HEK293 (cell line): ENCODE measurements around the gene MAPT.

Experiments
- CTCF ChIA-PET: fragments of 350-600 bp; formaldehyde crosslinking; extraction: SDS; loops from one replicate; lab custom pipeline; 2021; ENCODE audit warnings: antibody characterized with exemption; lab: Yijun Ruan, JAX
- POLR2A ChIA-PET: fragments of 300-600 bp; formaldehyde crosslinking; extraction: SDS; loops from one replicate; lab custom pipeline; 2020; ENCODE audit warnings: antibody characterized with exemption, inconsistent platforms; lab: Yijun Ruan, JAX
- H3K27ac ChIP-seq: fragments of 200-500 bp; sonication (Bioruptor generic); 2 replicates; pipeline ENCODE4 v1.5.1; 2014; ENCODE audit warnings: low read depth, low read length, control low read depth, inconsistent platforms; ENCODE audit errors: extremely low read depth
- H3K36me3 ChIP-seq, 2 experiments: fragments of 200-500 bp in 1 of 2; sonication (Bioruptor generic) in 1 of 2; 1 replicate in 1 of 2; 2 replicates in 1 of 2; pipeline ENCODE4 v1.5.1; 2014 to 2017; ENCODE audit warnings: inconsistent platforms in 2 of 2, low read length in 2 of 2; ENCODE audit not compliant: control insufficient read depth in 2 of 2, insufficient read depth in 1 of 2
- H3K4me1 ChIP-seq: fragments of 200-500 bp; sonication (Bioruptor generic); 2 replicates; pipeline ENCODE4 v1.5.1; 2014; ENCODE audit warnings: mild to moderate bottlenecking, low read length, inconsistent platforms; ENCODE audit not compliant: control insufficient read depth, insufficient read depth
- H3K4me3 ChIP-seq: 2 replicates; pipeline ENCODE4 v1.5.1; 2011; ENCODE audit warnings: low read depth, mild to moderate bottlenecking, control low read depth, low read length, moderate library complexity
- H3K9me3 ChIP-seq: fragments of 200-500 bp; sonication (Bioruptor generic); 2 replicates; pipeline ENCODE4 v1.5.1; 2014; ENCODE audit warnings: low read depth, low read length, inconsistent platforms; ENCODE audit not compliant: control insufficient read depth, insufficient read depth
- BCL11A ChIP-seq: fragments of 450-650 bp; formaldehyde crosslinking; IDR thresholded peaks from 2 replicates; pipeline ENCODE4 v1.5.1; 2016; ENCODE audit warnings: low read depth, missing biosample characterization, missing genetic modification characterization
- GLI2 ChIP-seq: fragments of 450-650 bp; formaldehyde crosslinking; IDR thresholded peaks from 2 replicates; pipeline ENCODE4; 2017; ENCODE audit warnings: missing biosample characterization, missing genetic modification characterization, low read depth, borderline replicate concordance
- GLIS2 ChIP-seq: fragments of 450-650 bp; formaldehyde crosslinking; IDR thresholded peaks from 2 replicates; pipeline ENCODE4 v1.5.1; 2016; ENCODE audit warnings: missing biosample characterization, missing genetic modification characterization
- IKZF3 ChIP-seq: fragments of 450-650 bp; IDR thresholded peaks from 2 replicates; pipeline ENCODE4 v1.5.0; 2018; ENCODE audit warnings: missing biosample characterization, mild to moderate bottlenecking, missing genetic modification characterization, moderate library complexity
- ZFP69B ChIP-seq: fragments of 450-650 bp; formaldehyde crosslinking; IDR thresholded peaks from 2 replicates; pipeline ENCODE4 v1.5.1; 2016; ENCODE audit warnings: missing biosample characterization, missing genetic modification characterization
- ZNF140 ChIP-seq: fragments of 450-650 bp; formaldehyde crosslinking; IDR thresholded peaks from 2 replicates; pipeline ENCODE4 v1.5.1; 2016; ENCODE audit warnings: missing biosample characterization, missing genetic modification characterization
- ZNF155 ChIP-seq: fragments of 450-650 bp; formaldehyde crosslinking; IDR thresholded peaks from 2 replicates; pipeline ENCODE4 v1.5.1; 2016; ENCODE audit warnings: missing biosample characterization, missing genetic modification characterization
- ZNF16 ChIP-seq: fragments of 450-650 bp; formaldehyde crosslinking; IDR thresholded peaks from 2 replicates; pipeline ENCODE4 v1.5.1; 2016; ENCODE audit warnings: low read depth, missing biosample characterization, missing genetic modification characterization
- ZNF175 ChIP-seq: fragments of 450-650 bp; formaldehyde crosslinking; IDR thresholded peaks from 2 replicates; pipeline ENCODE4 v1.5.1; 2016; ENCODE audit warnings: missing biosample characterization, missing genetic modification characterization
- ZNF24 ChIP-seq: fragments of 450-650 bp; formaldehyde crosslinking; IDR thresholded peaks from 2 replicates; pipeline ENCODE4 v1.5.1; 2016; ENCODE audit warnings: missing biosample characterization, missing genetic modification characterization
- ZNF341 ChIP-seq: fragments of 450-650 bp; formaldehyde crosslinking; IDR thresholded peaks from 2 replicates; pipeline ENCODE4; 2016; ENCODE audit warnings: low read depth, missing biosample characterization, missing genetic modification characterization
- ZNF391 ChIP-seq: fragments of 450-650 bp; formaldehyde crosslinking; IDR thresholded peaks from 2 replicates; pipeline ENCODE4 v1.5.1; 2016; ENCODE audit warnings: low read depth, missing biosample characterization, missing genetic modification characterization, borderline replicate concordance
- ZNF473 ChIP-seq: fragments of 450-650 bp; formaldehyde crosslinking; IDR thresholded peaks from 2 replicates; pipeline ENCODE4 v1.5.1; 2017; ENCODE audit warnings: missing biosample characterization, missing genetic modification characterization
- ZNF510 ChIP-seq: fragments of 450-650 bp; formaldehyde crosslinking; IDR thresholded peaks from 2 replicates; pipeline ENCODE4 v1.5.1; 2018; ENCODE audit warnings: mild to moderate bottlenecking, missing genetic modification characterization, missing biosample characterization; ENCODE audit not compliant: insufficient replicate concordance
- ZNF514 ChIP-seq: fragments of 450-650 bp; formaldehyde crosslinking; IDR thresholded peaks from 2 replicates; pipeline ENCODE4 v1.5.1; 2016; ENCODE audit warnings: missing biosample characterization, missing genetic modification characterization
- ZNF571 ChIP-seq: fragments of 450-650 bp; formaldehyde crosslinking; IDR thresholded peaks from 2 replicates; pipeline ENCODE4 v1.5.0; 2017; ENCODE audit warnings: missing biosample characterization, missing genetic modification characterization
- ZNF629 ChIP-seq: fragments of 450-650 bp; formaldehyde crosslinking; IDR thresholded peaks from 2 replicates; pipeline ENCODE4 v1.5.1; 2017; ENCODE audit warnings: missing biosample characterization, missing genetic modification characterization
- ZNF664 ChIP-seq: fragments of 450-650 bp; formaldehyde crosslinking; IDR thresholded peaks from 2 replicates; pipeline ENCODE4 v1.5.1; 2016; ENCODE audit warnings: missing biosample characterization, missing genetic modification characterization
- ZNF76 ChIP-seq: fragments of 450-650 bp; formaldehyde crosslinking; IDR thresholded peaks from 2 replicates; pipeline ENCODE4; 2016; ENCODE audit warnings: low read depth, missing biosample characterization, missing genetic modification characterization, borderline replicate concordance
- ZNF776 ChIP-seq: fragments of 450-650 bp; formaldehyde crosslinking; IDR thresholded peaks from 2 replicates; pipeline ENCODE4 v1.5.0; 2017; ENCODE audit warnings: missing biosample characterization, missing genetic modification characterization, borderline replicate concordance
- ZXDB ChIP-seq: fragments of 450-650 bp; formaldehyde crosslinking; IDR thresholded peaks from 2 replicates; pipeline ENCODE4 v1.5.1; 2016; ENCODE audit warnings: missing biosample characterization, missing genetic modification characterization
- TF ChIP-seq, protein P1 (sequence below): fragments of 450-650 bp; IDR thresholded peaks from 2 replicates; pipeline ENCODE4 v1.5.1; 2018; ENCODE audit warnings: missing biosample characterization, missing genetic modification characterization
- TF ChIP-seq, protein P2 (sequence below): fragments of 450-650 bp; formaldehyde crosslinking; IDR thresholded peaks from 2 replicates; pipeline ENCODE4 v1.5.1; 2016; ENCODE audit warnings: missing biosample characterization, missing genetic modification characterization, borderline replicate concordance
- TF ChIP-seq, protein P3 (sequence below): fragments of 450-650 bp; formaldehyde crosslinking; IDR thresholded peaks from 2 replicates; pipeline ENCODE4 v1.5.1; 2016; ENCODE audit warnings: missing biosample characterization, missing genetic modification characterization

The MAPT gene

DNA sequence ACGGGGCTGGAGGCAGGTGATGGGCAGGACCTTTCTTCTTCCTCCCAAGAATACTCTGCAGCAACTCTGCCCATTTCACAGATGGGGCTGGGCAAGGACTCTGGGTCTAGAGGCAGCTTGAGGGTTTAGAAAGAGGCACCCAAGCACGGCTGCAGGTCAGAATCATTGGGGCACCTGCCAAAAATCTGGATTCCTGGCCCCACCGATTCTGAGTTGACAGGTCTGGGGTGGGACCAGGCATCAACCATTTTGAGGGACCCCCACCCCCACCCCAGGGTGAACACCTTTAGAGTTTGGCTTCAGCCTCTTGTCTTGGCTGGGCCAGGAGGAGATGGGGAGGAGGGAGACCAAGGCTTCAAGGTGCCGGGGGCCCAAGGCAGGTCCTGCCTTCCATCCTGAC lies 44.3 kb upstream of the MAPT start:
- POLR2A ChIA-PET = no interaction called here

DNA sequence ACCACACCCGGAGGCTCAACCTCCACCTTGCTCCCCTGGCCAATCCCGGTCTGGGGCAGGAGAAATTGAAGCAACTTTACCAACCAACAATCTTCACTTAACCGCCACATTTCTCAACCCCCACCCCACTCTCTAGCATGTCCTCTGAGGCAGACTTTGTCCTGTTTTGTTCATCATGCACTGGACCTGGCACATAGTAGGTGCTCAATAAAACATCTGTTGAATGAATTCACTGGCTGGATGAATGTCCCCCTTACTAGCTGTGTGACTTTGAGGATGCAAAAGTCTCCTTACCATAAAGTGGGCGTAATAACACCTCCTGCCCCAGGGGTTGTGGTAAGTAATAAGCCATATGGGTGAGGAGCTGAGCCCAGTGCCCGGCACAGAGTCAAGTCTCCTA lies 43.9 kb upstream of the MAPT start:
- no peaks in the 10 kb centered on the region for H3K9me3 ChIP-seq
- POLR2A ChIA-PET = no interaction called here

More for the DNA sequence above, 44.3 kb upstream of the MAPT start:
- CTCF ChIA-PET = interaction anchor here (0.6 to 2.9 kb wide), 8 partner anchors 9 to 423 kb away, joined by 3 to 20 read pairs (median 4); no protein-coding TSS in a partner anchor
- H3K4me1 ChIP-seq = no peaks in the 10 kb centered on the region
- H3K4me3 ChIP-seq = no peak overlapping the region
- H3K36me3 ChIP-seq = no peaks in the 10 kb centered on the region
- no peaks in the 10 kb centered on the region for H3K9me3 ChIP-seq
- no peak for TF ChIP-seq GLIS2 (tag by site-specific recombination)
- no peak for TF ChIP-seq ZNF140
- no peak for TF ChIP-seq ZNF571 (tag by site-specific recombination)
- no peak for TF ChIP-seq ZNF473 (tag by site-specific recombination)
- TF ChIP-seq ZFP69B (tag by site-specific recombination) = no peak
- TF ChIP-seq ZNF24 (tag by site-specific recombination) = no peak
- TF ChIP-seq ZNF341 (tag by site-specific recombination) = no peak
- TF ChIP-seq, protein P1, sequence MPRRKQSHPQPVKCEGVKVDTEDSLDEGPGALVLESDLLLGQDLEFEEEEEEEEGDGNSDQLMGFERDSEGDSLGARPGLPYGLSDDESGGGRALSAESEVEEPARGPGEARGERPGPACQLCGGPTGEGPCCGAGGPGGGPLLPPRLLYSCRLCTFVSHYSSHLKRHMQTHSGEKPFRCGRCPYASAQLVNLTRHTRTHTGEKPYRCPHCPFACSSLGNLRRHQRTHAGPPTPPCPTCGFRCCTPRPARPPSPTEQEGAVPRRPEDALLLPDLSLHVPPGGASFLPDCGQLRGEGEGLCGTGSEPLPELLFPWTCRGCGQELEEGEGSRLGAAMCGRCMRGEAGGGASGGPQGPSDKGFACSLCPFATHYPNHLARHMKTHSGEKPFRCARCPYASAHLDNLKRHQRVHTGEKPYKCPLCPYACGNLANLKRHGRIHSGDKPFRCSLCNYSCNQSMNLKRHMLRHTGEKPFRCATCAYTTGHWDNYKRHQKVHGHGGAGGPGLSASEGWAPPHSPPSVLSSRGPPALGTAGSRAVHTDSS (tag by site-specific recombination) = no peak
- TF ChIP-seq ZNF510 (tag by site-specific recombination) = no peak
- no peak for TF ChIP-seq GLI2 (tag by site-specific recombination)
- no peak for TF ChIP-seq ZNF776 (tag by site-specific recombination)
- no peak for TF ChIP-seq ZNF16 (tag by site-specific recombination)
- TF ChIP-seq, all 188 proteins: peak for 0
- no peak overlapping the region for H3K27ac ChIP-seq

DNA sequence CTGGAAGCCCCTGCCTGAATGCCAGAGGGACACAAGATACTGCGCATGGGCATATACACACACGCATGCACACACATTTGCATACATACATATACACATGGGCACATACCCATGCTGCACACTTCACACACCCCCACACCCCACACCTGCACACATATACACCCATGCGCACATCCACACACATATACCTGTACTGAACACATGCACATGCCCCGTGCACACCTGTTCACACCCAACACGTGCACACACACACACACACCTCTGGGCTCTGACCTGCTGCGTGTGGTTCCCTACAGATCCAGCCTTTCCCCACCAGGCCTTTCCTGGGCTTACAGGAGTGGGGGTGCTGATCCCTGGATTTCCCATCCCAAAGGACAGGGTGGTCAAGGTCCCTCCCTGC lies 43.3 kb upstream of the MAPT start:
- H3K4me3 ChIP-seq = no peak overlapping the region
- POLR2A ChIA-PET = no interaction called here
- TF ChIP-seq IKZF3 (tag by site-specific recombination) (no peak), GLIS2 (tag by site-specific recombination) (no peak), ZNF76 (no peak), ZNF629 (tag by site-specific recombination) (no peak), BCL11A (tag by site-specific recombination) (no peak), ZNF175 (tag by site-specific recombination) (no peak)
- TF ChIP-seq, protein P2, sequence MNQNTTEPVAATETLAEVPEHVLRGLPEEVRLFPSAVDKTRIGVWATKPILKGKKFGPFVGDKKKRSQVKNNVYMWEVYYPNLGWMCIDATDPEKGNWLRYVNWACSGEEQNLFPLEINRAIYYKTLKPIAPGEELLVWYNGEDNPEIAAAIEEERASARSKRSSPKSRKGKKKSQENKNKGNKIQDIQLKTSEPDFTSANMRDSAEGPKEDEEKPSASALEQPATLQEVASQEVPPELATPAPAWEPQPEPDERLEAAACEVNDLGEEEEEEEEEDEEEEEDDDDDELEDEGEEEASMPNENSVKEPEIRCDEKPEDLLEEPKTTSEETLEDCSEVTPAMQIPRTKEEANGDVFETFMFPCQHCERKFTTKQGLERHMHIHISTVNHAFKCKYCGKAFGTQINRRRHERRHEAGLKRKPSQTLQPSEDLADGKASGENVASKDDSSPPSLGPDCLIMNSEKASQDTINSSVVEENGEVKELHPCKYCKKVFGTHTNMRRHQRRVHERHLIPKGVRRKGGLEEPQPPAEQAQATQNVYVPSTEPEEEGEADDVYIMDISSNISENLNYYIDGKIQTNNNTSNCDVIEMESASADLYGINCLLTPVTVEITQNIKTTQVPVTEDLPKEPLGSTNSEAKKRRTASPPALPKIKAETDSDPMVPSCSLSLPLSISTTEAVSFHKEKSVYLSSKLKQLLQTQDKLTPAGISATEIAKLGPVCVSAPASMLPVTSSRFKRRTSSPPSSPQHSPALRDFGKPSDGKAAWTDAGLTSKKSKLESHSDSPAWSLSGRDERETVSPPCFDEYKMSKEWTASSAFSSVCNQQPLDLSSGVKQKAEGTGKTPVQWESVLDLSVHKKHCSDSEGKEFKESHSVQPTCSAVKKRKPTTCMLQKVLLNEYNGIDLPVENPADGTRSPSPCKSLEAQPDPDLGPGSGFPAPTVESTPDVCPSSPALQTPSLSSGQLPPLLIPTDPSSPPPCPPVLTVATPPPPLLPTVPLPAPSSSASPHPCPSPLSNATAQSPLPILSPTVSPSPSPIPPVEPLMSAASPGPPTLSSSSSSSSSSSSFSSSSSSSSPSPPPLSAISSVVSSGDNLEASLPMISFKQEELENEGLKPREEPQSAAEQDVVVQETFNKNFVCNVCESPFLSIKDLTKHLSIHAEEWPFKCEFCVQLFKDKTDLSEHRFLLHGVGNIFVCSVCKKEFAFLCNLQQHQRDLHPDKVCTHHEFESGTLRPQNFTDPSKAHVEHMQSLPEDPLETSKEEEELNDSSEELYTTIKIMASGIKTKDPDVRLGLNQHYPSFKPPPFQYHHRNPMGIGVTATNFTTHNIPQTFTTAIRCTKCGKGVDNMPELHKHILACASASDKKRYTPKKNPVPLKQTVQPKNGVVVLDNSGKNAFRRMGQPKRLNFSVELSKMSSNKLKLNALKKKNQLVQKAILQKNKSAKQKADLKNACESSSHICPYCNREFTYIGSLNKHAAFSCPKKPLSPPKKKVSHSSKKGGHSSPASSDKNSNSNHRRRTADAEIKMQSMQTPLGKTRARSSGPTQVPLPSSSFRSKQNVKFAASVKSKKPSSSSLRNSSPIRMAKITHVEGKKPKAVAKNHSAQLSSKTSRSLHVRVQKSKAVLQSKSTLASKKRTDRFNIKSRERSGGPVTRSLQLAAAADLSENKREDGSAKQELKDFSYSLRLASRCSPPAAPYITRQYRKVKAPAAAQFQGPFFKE (tag by site-specific recombination) = no peak
- TF ChIP-seq, protein P3, sequence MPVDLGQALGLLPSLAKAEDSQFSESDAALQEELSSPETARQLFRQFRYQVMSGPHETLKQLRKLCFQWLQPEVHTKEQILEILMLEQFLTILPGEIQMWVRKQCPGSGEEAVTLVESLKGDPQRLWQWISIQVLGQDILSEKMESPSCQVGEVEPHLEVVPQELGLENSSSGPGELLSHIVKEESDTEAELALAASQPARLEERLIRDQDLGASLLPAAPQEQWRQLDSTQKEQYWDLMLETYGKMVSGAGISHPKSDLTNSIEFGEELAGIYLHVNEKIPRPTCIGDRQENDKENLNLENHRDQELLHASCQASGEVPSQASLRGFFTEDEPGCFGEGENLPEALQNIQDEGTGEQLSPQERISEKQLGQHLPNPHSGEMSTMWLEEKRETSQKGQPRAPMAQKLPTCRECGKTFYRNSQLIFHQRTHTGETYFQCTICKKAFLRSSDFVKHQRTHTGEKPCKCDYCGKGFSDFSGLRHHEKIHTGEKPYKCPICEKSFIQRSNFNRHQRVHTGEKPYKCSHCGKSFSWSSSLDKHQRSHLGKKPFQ (tag by site-specific recombination) = peak; percentile 92
- TF ChIP-seq, all 188 proteins: peak for 1
- Histone ChIP-seq H3K27ac (no peak overlapping the region), H3K36me3 (no peaks in the 10 kb centered on the region), H3K9me3 (no peaks in the 10 kb centered on the region), H3K4me1 (no peaks in the 10 kb centered on the region)
- CTCF ChIA-PET = interaction anchor here (1.2 to 3.0 kb wide), 12 partner anchors 10 to 424 kb away, joined by 3 to 49 read pairs (median 14); no protein-coding TSS in a partner anchor

More for the DNA sequence above, 43.9 kb upstream of the MAPT start:
- no peak overlapping the region for H3K27ac ChIP-seq
- TF ChIP-seq ZNF664 (tag by site-specific recombination) = peak; percentile 93
- TF ChIP-seq ZNF391 (tag by site-specific recombination) = no peak
- TF ChIP-seq ZNF155 (tag by site-specific recombination) = no peak
- no peak for TF ChIP-seq ZXDB (tag by site-specific recombination)
- TF ChIP-seq ZNF514 (tag by site-specific recombination) = no peak
- TF ChIP-seq, all 188 proteins: peak for 1
- CTCF ChIA-PET = interaction anchor here (0.6 to 2.9 kb wide), 9 partner anchors 8 to 424 kb away, joined by 3 to 28 read pairs (median 4); no protein-coding TSS in a partner anchor
- H3K36me3 ChIP-seq = no peaks in the 10 kb centered on the region
- no peak overlapping the region for H3K4me3 ChIP-seq
- H3K4me1 ChIP-seq = no peaks in the 10 kb centered on the region
